Stimulated activated CD4-positive, alpha-beta T cell treated with anti-CD3 and anti-CD28 coated beads, Interleukin-1b, Interleukin-23, amount 100 ng/mL, for 48 hours (primary cell): ENCODE measurements around the gene FNDC10.
A peak's percentile ranks its signal among the peaks of the same experiment; 100 is the strongest.

ENCODE experiments used
- DNase-seq: peaks from one replicate; pipeline ENCODE4 v3.0.0-alpha.2; 2020

FNDC10 gene

GRCh38 chr1:1615256-1616044, 15.5 kb upstream of the FNDC10 start, which contains the start of gene MIB2:
Gene MIB2 (plus strand): TSS chr1:1615500. CDS start chr1:1623453, 7,953 bp downstream.
- DNase-seq, result peak; percentile 98

DNA sequence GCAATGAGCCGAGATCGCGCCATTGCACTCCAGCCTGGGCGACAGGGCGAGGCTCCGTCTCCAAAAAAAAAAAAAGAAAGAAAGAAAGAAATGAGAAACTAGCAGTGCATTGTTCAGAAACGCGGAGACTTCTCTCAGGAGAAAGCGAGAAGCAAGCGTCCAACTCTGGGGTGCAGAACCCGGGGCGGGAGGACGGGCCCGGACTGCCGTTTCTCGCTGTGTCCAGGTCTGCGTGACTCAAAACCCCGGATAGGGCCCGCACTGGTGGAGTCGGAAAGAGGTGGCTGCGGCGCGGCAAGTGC, 15.0 kb upstream of the FNDC10 start:
- no peak for DNase-seq

DNA sequence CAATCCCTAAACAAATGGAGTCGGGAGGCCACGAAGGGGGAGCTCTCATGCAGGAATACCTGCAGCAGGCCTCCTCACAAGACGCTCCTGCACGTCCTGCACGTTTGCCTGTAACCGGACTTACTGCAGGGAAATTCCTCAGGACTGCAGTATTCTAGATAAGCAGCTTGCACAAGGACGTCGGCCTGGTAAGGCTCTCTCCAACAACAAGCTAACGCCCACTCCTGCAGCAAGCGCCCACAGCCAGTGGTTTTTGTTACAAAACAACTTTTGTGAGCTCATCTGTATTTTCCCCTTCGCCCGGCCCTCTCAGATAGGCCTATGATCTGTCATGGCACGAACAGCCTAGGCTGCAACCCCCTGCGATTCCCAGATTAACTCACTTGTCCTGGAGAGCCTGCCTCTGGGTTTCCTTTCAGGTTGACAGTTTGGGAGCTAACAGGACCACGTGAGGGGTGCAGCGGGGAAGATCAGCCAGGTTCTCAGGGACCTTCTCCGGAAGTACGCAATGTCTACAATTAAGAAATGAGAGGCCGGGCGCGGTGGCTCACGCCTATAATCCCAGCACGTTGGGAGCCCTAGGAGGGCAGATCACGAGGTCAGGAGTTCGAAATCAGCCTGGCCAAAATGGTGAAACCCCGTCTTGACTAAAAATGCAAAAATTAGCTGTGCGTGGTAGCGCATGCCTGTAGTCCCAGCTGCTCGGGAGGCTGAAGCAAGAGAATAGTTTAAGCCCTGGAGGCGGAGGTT, 14.4 kb upstream of the FNDC10 start:
- peak; percentile 63 for DNase-seq

DNA sequence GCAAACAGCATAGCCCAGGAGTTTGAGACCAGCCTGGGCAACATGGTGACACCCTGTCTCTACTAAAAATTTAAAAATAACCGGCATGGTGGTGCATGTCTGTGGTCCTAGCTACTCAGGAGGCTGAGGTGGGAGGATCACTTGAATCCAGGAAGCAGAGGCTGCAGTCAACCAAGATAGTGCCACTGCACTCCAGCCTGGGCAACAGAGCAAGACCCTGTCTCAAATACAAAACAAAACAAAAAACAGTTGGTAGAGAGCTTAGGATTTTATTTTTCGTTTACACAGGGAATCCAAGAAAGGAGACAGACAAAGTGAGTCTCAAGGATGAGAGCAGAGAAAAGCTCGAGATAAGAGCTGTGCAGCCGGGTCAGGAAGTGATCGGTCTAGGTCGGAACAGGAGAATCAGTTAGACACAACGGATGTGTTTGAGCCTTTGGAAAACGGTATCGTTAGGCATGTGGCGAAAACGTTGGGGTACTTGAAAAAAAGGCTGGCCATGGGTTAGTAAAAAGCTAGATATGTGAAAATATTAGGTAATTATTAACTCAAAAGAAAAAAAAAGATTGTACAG, 13.7 kb upstream of the FNDC10 start:
- DNase-seq, result no peak

DNA sequence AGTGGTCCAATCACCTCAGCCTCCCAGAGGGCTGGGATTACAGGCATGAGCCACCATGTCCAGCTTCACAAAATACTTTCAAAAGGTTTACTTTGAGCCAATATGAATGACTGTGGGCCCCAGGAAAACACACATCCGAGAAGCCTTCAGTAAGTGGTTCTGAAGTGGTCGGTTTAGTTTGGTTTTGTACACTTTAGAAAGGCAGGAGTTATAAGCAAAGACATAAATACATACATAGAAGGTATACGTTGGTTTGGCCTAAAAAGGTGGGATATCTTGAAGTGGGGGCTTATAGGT, 12.1 kb upstream of the FNDC10 start:
- DNase-seq, result no peak

- no peak for DNase-seq
Observed at GRCh38 chr1:1610796-1611195, 10.9 kb upstream of the FNDC10 start.

DNA sequence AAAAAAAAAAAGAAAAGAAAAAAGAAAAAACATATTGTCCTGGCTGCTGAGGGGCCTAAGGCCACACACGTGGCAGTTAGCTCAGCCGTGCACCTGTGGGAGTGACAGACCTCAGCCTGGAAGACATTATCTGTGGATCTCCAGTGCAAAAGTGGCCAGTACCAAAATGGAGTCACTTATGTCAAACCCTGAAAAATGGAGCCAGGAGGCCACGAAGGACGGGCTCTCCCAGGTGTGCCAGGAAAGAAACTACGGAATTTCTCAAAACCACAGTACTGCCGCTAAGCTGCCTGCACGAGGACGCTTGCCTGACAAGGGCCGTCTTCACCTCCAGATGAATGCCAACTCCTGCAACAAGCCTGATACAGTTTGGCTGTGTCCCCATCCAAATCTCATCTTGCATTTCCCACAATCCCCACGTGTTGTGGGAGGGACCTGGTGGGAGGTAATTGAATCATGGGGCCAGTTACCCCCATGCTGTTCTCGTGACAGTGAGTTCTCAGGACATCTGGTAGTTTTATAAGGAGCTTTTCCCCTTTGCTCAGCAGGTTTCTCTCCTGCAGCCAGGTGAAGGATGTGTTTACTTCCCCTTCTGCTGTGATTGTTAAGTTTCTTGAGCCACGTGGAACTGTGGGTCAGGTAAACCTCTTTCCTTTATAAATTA, 10.0 kb upstream of the FNDC10 start:
- no peak for DNase-seq

GRCh38 chr1:1606232-1606631, 6.3 kb upstream of the FNDC10 start:
- no peak for DNase-seq

DNA sequence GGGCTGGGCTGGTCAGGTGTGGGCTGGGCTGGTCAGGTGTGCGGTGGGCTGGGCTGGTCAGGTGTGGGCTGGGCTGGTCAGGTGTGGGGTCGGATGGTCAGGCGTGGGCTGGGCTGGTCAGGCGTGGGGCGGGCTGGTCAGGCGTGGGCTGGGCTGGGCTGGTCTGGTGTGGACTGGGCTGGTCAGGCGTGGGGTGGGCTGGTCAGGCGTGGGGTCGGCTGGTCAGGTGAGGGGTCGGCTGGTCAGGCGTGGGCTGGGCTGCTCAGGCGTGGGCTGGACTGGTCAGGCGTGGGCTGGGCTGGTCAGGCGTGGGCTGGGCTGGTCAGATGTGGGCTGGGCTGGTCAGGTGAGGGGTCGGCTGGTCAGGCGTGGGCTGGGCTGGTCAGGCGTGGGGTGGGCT, 5.8 kb upstream of the FNDC10 start:
- DNase-seq, result no peak

GRCh38 chr1:1605034-1605591, 5.2 kb upstream of the FNDC10 start:
- DNase-seq, result no peak

GRCh38 chr1:1604374-1605033, 4.6 kb upstream of the FNDC10 start:
- DNase-seq, result no peak

GRCh38 chr1:1603671-1604373, 3.9 kb upstream of the FNDC10 start:
- no peak for DNase-seq

DNA sequence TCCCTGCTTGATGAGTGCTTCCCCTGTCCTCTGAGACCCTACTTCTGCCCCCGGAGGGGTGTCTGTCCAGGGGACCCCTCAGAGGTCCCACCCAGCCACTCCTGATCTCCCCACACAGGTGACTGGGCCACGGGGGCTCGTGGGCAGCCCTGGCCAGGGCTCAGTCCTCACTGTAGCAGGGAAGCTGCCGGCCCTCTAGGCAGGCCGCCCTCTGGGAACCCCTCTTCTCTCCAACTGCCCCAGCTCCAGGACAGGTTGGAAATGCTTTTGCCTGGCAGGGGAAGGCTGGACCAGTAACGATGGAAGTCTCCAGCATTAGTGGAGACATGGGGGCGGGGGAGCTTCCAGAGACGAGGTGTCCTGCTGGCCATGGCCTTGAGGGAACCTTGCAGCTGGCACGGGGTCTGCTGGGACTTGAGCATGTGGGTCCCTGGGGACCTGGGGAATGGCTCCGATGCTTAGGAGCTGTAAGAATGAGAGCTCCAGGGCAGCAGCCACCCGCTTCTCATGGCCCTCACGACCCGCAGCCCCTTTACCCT, 3.1 kb upstream of the FNDC10 start:
- no peak for DNase-seq

DNA sequence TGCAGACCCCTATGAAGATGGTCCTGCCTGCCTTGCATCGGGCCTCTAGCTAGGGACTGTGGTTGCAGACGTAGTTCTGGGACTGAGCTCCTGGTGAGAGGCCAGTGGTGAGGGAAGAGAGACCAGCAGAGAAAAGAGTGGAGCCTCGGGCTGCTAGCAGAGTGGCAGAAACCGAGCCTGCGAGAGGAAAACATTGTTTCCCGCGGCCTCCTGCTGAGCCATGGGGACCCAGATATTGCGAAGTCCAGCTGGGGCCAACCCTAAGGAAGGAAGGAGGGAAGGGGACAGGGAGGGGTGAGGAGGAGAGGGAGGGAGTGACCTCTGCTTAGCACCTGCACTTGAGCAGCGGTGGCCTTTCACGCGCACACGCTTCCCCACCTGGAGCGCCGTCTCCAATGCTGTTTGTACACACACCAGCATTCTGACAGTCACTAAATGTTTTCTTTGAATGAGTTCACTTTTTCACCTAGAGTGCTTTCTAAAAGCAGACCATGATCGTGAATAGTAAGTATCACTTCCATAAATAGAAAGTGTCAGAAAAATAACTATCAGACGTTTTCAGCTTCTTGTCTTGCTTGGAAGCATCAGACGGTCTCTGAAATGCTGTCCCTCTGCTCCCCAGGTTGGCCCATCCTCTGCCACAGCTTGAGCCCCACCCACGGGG, 2.5 kb upstream of the FNDC10 start:
- no peak for DNase-seq

DNA sequence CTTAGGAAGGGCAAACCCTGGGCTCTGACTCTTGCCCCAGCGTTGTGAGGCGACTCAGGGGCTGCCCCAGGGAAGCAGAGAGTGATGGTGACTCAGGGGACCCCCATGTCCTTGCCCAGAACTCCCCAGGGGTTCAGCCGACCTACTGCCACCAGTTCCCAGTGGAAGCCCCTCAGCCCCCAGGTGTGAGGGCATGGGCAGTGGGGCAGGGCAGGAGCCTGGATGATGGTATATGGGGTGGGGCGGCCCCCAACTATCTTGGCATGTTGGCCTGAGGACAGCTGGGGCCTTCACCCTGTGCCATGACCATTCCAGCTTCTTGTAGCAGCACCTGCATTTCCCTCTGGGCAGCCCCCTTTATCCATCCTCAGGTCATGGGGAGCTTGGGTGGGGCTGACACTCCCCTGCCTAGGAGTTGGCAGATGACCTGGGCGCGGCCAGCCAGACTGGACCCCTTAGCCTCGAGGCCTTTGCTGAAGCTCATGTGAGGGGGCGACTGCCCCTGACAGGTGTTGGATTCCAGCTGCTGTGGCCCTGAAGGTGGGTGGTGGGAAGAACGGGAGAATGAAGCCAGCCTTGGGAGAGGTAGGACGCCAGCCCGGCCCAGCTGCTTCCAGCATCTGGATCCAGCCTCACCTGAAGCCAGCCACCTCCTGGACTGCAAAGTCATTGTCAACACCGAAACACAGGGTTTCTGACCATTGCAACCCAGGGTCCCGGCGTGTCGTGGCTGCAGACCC, 1.8 kb upstream of the FNDC10 start:
- DNase-seq, result no peak

- no peak for DNase-seq
Observed at GRCh38 chr1:1600861-1601563, 1.1 kb upstream of the FNDC10 start.

DNA sequence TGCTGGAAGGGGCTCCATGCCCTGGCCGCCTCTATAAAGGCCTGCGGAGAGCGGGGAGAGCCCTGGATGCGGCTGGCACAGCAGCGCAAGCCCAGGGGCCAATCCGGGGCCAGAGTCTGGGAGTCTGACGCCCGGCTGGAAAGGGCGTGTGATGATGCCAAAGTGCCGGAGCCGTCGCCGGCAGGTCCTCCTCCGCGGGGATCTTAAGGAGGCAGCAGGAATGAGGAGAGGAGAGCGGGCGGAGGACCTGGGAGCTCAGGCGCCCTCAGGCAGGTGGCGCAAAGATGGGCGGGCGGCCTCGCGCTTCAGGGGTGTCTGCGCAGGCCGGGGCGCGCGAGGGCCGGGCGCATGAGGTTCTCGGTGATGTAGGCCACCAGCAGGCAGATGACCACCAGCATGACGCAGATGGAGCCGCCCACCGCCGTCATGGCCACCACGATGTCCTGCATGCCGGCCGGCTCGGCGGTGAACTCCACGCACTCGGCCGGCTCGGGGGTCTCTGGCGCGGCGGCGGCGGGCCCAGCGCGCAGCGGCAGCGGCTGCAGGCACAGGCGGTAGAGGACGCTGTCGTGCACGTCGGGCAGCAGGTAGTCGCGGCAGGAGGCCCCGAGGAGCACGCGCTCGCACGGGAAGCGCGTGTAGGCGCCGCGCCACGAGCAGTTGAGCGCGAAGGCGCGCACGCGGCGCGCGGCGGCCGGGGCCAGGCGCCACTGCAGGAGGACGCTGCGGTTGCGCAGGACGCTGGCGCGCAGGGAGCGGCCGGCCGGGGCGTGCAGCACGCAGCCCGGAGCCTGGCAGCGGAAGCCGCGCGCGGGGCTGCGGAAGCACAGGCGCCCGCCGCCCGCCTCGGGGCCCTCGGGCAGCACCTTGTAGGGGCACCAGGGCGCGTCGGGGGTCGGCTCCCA, 653 bp downstream of the FNDC10 start:
- peak; percentile 29 for DNase-seq

GRCh38 chr1:1598720-1599029, 1.3 kb downstream of the FNDC10 start:
- no peak for DNase-seq

DNA sequence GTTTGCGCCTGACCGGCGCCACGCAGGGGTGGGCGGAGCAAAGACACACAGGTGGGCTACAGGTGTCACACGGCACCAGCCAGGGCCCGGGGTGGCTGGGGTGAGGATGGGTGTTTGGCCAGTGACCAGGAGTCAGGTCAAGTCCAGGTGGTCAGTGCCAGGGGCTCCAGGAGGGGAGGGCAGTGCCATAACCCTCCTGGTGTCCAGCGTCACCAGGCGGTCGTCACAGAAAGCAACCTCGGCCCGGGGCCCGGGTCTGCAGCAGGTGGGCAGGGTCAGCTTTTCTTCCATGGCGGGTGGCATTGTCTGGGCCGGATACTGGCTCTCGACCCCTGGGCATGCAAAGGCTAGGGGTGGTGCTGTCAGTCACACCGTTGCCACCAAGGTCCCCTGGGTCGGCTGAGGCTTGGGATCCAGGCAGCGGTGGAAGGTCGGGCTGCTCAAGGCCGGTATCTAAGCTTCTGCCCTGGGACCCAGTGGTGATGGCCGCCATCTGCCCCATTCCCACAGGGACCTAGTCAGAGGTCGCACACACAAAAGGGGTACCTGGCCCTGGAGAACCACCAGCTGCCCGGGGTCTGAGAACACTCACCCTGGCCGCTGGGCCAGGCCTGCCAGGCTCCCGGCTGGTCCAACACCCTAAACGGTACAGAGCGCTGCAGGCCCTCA, 1.8 kb downstream of the FNDC10 start:
- no peak for DNase-seq
